Activated CD8-positive, alpha-beta memory T cell treated with anti-CD3 and anti-CD28 coated beads, Interleukin-2, amount 50 U/mL, for 1 hour (primary cell): ENCODE data around the gene P2RX2.

Experiments used
- DNase-seq: peaks from one replicate; pipeline ENCODE4 v3.0.0-alpha.2; 2020; ENCODE audit errors: extremely low read depth

The P2RX2 gene

DNA sequence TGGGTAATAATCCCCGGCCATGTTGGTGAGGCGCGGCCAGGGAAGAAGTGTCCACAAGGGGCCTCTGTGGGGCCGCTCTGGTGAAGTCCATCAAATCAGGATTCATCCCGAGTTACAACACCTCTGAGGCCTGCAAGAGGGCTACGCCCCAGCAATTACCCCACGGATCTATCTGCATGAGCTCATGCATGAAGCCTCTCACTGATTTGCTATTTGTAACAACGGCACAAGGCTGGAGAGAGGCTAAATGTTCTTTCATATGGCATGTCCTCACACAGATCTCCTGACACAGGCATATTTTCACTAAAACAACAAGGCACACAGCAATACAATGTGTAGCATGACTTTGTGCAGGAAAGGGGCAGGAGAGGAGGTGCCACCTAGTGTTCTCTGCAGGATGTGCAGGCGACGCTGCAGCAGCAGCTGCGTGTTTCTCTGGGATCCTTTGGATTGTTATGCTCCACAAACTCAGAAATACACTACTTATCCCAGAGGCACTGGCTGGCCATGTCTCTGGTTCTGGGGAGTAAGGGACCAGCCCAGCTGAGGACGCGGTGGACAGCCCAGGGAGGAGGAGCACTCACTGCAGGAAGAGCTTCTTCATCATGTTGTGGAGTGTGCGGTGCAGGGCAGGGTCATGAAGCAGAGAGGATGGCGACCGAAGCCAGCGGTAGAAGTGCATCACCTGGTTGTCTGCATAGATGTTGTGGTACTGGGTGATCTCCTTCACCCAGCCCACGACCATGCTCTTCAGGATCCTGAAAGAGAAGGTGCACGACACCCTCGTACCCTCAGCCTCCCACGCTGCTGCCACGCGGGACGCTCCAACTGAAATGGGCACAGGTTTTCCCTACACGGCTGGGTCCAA, 20.2 kb downstream of the P2RX2 start:
- DNase-seq = no peak

DNA sequence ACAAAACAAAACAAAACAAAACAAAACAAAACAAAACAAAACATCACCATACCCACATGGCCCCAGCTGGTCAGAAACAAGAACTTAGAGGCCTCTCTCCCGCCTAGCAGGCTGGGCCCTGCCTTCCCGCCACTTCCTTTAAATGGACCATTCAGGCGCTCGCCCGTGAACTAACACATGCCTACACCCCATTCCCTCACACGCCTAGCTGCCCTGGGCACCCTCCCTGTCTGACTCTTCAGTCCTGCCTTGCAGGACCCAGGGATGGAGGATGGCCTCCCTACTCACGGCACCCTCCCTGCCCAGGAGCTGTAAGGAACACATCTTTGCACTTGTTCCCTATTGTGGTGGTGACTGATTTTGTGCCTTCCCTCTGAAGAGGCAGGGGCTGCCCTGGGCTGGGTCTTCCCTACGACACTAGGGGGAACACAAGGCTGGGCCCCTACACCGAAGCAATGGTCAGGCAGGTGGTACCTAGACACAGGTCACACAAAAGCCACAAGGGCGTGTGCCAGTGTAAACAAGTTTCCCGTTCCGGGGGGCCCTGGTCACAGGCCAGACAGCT, 21.5 kb downstream of the P2RX2 start:
- DNase-seq = no peak

DNA sequence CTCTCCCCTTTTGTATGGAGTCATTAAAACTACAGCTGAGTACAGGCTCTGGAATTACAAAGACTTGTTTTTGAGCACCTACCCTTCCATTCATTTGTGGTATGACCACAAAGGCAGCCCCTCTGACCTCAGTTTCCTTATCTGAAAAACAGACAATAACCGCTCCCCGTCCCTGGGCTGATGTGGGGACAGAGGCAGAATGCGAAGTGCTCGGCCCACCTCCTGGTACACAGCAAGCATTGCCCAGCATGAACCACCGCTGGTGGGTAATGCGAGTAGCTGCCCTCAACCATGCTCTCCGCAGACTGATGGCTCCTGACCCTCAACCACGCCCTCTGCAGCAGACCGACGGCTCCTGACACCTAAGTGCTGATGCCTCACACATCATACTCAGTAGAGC, 22.4 kb downstream of the P2RX2 start:
- no peak for DNase-seq

- DNase-seq = no peak
These were observed 23.5 kb downstream of the P2RX2 start for GRCh38 chr12:132641811-132642650.

DNA sequence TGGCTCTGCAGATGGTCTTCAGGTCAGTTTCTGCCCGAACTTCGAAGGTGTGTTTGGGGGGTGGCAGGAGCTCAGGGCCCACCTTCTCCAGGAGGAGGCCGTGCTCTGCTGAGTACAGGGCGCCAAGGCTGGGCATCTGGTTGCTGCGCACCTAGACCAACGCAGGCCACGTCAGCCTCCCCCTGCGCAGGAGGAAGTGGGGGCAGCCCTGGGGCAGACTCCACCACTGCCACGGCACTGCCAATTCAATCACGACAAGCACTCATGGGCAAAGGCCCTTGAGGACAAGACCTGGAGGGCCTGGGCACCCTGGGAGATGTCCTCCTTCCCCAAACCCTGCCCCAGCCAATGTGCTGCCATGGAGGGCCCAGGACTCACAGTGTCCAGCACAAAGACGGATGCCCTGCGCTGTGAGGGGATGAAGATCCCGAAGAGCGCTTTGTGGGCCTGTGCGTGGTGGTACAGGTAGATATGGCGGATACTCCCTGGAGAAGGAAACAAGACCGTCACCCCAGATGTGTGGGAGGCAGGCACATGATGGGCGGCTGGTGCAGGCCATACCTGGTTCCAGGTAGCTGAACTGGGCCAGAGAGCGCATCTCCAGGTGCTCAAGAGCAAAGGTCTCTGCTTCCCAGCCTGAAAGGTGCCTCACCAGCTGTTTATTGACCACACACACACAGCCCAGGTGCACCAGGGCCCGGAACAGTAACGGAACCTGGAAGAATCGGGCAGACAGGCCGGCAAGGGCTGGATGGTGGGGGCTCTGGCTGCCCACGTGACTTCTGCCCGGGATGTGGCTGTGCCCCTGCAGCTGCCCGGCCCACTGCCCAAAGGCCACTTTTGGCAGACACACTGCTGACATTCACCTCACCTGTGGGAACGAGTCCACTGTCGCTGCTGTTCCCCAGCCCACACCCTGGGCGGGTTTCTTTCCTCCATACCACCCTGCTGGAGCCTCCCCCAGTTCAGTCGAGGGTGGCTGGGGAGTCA, 24.6 kb downstream of the P2RX2 start:
- no peak for DNase-seq

DNA sequence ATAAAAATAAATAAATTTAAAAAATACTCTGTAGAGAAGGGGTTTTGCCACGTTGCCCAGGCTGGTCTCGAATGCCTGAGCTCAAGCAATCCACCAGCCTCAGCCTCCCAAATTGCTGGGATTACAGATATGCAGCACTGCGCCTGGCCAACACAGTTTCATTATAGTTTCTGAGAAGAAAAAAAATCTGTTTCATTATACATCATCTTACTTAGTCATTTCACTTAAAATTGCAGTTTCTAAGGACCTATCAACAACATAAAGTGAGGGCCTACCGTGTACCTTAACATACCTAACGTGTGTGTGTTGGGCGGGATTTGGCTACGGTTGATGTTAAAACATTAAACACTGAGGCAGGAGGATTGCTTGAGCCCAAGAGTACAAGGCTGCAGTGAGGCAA, 28.3 kb downstream of the P2RX2 start:
- no peak for DNase-seq

DNA sequence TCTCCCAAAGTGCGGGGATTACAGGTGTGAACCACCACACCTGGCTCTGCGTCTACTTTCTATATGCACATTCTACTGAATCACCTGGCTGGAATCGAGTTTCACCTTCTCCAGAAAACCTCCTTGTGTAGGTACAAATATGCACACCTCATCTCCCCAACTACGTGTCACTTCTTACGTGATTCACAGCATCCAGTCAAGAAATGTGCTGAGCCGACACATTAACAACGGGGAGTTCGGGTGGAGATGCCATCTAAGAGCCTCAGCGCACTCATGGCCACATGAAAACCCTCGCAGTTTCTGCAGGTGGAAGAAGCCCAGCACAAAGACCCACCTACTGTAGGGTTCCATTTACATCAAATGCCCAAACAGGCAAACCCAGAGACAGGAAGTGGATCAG, 29.3 kb downstream of the P2RX2 start:
- no peak for DNase-seq

- DNase-seq = no peak
These were observed 30.1 kb downstream of the P2RX2 start for GRCh38 chr12:132648616-132649225.

- no peak for DNase-seq
These were observed 30.8 kb downstream of the P2RX2 start for GRCh38 chr12:132649226-132649945.

- no peak for DNase-seq
These were observed 33.0 kb downstream of the P2RX2 start for GRCh38 chr12:132651444-132652100.

GRCh38 chr12:132653567-132654290, 35.2 kb downstream of the P2RX2 start:
- no peak for DNase-seq

GRCh38 chr12:132657004-132657727, 38.6 kb downstream of the P2RX2 start:
- no peak for DNase-seq

GRCh38 chr12:132658149-132658894, 39.7 kb downstream of the P2RX2 start:
- no peak for DNase-seq

- DNase-seq = no peak
These were observed 40.6 kb downstream of the P2RX2 start for GRCh38 chr12:132659146-132659545.

- DNase-seq = no peak
These were observed 41.5 kb downstream of the P2RX2 start for GRCh38 chr12:132660052-132660451.

DNA sequence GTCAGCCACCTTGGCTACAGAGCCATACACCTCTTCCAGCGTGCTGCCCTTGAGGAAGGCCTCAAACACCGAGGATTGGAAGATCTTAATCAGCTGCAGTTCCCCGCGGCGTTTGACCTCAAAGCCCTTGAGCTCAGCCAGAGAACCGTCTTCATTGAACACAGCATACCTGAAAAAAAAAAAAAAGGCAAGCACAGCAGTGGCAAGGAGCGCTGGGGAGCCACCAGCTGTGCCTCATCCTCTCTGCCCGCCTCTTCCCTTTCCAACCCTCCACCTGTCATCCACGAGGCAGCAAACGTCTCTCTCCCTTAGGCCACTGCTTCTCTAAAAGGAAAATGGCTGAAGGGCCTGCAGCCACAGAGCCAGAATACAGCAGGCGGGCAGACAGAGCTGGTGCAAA, 42.4 kb downstream of the P2RX2 start:
- DNase-seq = no peak

DNA sequence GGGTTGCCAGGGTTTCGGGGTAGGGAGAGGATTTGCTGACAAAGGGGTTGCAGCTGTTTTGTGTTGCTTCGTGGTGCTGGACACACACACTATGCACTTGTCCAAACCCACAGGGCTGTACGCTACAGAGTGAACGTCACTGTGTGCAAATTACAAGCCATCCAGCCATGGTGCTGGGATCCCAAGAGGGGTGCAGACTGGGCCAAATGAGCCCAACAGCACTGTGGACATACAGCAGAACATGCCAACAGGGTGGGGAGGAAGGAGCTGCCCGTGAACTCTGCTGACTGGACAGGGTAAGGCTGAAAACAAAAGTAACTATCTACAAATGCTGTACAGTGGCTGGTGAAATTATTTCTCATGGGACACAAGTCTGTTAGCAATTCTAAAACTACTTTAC, 43.4 kb downstream of the P2RX2 start:
- no peak for DNase-seq
